Common myeloid progenitor, CD34-positive (primary cell): ENCODE data around the gene ACSL1.

Experiments used
- CTCF ChIA-PET: fragments of 350-600 bp; sonication (Branson Sonifier 250); formaldehyde crosslinking; loops from one replicate; lab custom pipeline; 2021; ENCODE audit warnings: antibody characterized with exemption; lab: Charles Lee
- POLR2A ChIA-PET: fragments of 350-600 bp; sonication (Branson Sonifier 250); formaldehyde crosslinking; loops from one replicate; lab custom pipeline; 2021; ENCODE audit warnings: antibody characterized with exemption; lab: Charles Lee
- DNase-seq, 3 donors: peaks; one replicate each; pipeline versions ENCODE4 v3.0.0 to v3.0.0-alpha.2; 2013
- H3K27ac ChIP-seq, 2 experiments: 1 replicate in 1 of 2; 2 replicates in 1 of 2; pipeline ENCODE4 v1.7.0; 2013; ENCODE audit warnings: inconsistent platforms in 2 of 2, low read length in 2 of 2, mild to moderate bottlenecking in 2 of 2, low read depth in 1 of 2, moderate library complexity in 1 of 2; ENCODE audit not compliant: severe bottlenecking in 2 of 2, insufficient read depth in 1 of 2, poor library complexity in 1 of 2
- H3K27me3 ChIP-seq, 5 experiments: replicated peaks in 2 of 5; 1 replicate in 3 of 5; 2 replicates in 2 of 5; pipeline versions ENCODE4 v1.6.1 to v1.7.0; 2013; ENCODE audit warnings: low read length in 4 of 5, mild to moderate bottlenecking in 2 of 5, moderate library complexity in 2 of 5, inconsistent platforms in 1 of 5; ENCODE audit not compliant: insufficient read depth in 5 of 5, control insufficient read depth in 4 of 5
- H3K36me3 ChIP-seq, 4 experiments: 1 replicate in 2 of 4; 2 replicates in 2 of 4; pipeline versions ENCODE4 v1.6.1 to v1.7.0; 2013; ENCODE audit warnings: low read length in 3 of 4, control low read depth in 1 of 4, mild to moderate bottlenecking in 1 of 4; ENCODE audit not compliant: control insufficient read depth in 4 of 4, insufficient read depth in 4 of 4
- H3K4me1 ChIP-seq, 4 experiments: 1 replicate in 3 of 4; 2 replicates in 1 of 4; pipeline versions ENCODE4 v1.6.1 to v1.7.1; 2013; ENCODE audit warnings: low read length in 3 of 4, mild to moderate bottlenecking in 3 of 4, control low read depth in 1 of 4, inconsistent platforms in 1 of 4, moderate library complexity in 1 of 4; ENCODE audit not compliant: control insufficient read depth in 4 of 4, insufficient read depth in 4 of 4; ENCODE audit errors: control extremely low read depth in 1 of 4
- H3K4me3 ChIP-seq, 7 experiments: 1 replicate in 4 of 7; 2 replicates in 3 of 7; pipeline versions ENCODE4 v1.5.1 to v1.7.0; 2013; ENCODE audit warnings: mild to moderate bottlenecking in 7 of 7, low read length in 6 of 7, moderate library complexity in 6 of 7, inconsistent platforms in 2 of 7, low read depth in 2 of 7, control low read depth in 1 of 7; ENCODE audit not compliant: insufficient read depth in 4 of 7, control insufficient read depth in 1 of 7; ENCODE audit errors: extremely low read depth in 1 of 7
- H3K9me3 ChIP-seq, 5 experiments: 1 replicate in 4 of 5; 2 replicates in 1 of 5; pipeline versions ENCODE4 v1.6.1 to v1.7.1; 2013; ENCODE audit warnings: low read length in 4 of 5, mild to moderate bottlenecking in 2 of 5, inconsistent platforms in 1 of 5, low read depth in 1 of 5, moderate library complexity in 1 of 5; ENCODE audit not compliant: control insufficient read depth in 4 of 5, insufficient read depth in 2 of 5; ENCODE audit errors: control extremely low read depth in 1 of 5
- WGBS: methylation state at CpG from one replicate; pipeline ENCODE4 v1.1.5; 2013; ENCODE audit not compliant: insufficient coverage; 5-methylcytosine and 5-hydroxymethylcytosine counted together

Gene ACSL1

DNA sequence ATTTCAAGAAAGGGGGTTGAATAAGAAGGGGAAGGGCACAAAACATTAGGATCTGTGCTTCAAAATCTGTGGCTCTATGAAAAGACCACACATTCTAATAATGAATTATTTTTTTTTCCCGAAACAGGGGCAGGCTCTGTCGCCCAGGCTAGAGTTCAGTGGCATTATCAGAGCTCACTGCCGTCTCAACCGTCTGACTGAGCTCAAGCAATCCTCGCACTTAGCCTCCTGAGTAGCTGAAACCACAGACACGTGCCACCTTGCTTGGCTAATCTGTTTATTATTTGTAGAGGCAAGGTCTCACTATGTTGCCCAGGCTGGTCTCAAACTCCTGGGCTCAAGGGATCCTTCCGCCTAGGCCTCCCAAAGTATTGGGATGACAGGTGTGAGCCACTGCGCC, 33.4 kb downstream of the ACSL1 start:
- WGBS = 69% methylated on average over 8 of the region's 8 CpGs
- Histone ChIP-seq H3K27ac (peak overlapping the region in 1 of 2 experiments; percentile 17), H3K4me3 (no peak overlapping the region), H3K4me1 (peaks cover 21 to 35% (median 32%) of the 10 kb centered on the region in 4 experiments), H3K36me3 (peaks cover 4 to 20% (median 10%) of the 10 kb centered on the region in 4 experiments), H3K27me3 (no peaks in the 10 kb centered on the region), H3K9me3 (peaks cover 0 to 3% (median 0%) of the 10 kb centered on the region in 5 experiments)
- DNase-seq = peak in 2 of 3 donors; percentile 24 to 41
- ChIA-PET POLR2A (interaction anchor here (0.6 to 1.4 kb wide), 6 partner anchors 9 to 191 kb away, joined by 3 to 10 read pairs (median 4); partner anchors contain the start of gene ACSL1), CTCF (interaction anchor here (1.1 to 2.8 kb wide), 10 partner anchors 9 to 70 kb away, joined by 3 to 18 read pairs (median 6); no protein-coding TSS in a partner anchor)

GRCh38 chr4:184790826-184791225, 34.9 kb downstream of the ACSL1 start:
- no peak overlapping the region for H3K4me3 ChIP-seq
- 0% methylated on average over 1 of the region's 3 CpGs for WGBS
- ChIA-PET CTCF (interaction anchor here (2.8 kb wide), 1 partner anchor 8 kb away, joined by 18 read pairs; no protein-coding TSS in a partner anchor), POLR2A (interaction anchor here (1.4 kb wide), 1 partner anchor 25 kb away, joined by 3 read pairs; no protein-coding TSS in a partner anchor)
- H3K27me3 ChIP-seq = no peaks in the 10 kb centered on the region
- H3K27ac ChIP-seq = no peak overlapping the region
- DNase-seq = peak in 2 of 3 donors; percentile 38 to 54
- peaks cover 21 to 35% (median 32%) of the 10 kb centered on the region in 4 experiments for H3K4me1 ChIP-seq
- peaks cover 9 to 22% (median 13%) of the 10 kb centered on the region in 4 experiments for H3K36me3 ChIP-seq
- no peaks in the 10 kb centered on the region for H3K9me3 ChIP-seq

DNA sequence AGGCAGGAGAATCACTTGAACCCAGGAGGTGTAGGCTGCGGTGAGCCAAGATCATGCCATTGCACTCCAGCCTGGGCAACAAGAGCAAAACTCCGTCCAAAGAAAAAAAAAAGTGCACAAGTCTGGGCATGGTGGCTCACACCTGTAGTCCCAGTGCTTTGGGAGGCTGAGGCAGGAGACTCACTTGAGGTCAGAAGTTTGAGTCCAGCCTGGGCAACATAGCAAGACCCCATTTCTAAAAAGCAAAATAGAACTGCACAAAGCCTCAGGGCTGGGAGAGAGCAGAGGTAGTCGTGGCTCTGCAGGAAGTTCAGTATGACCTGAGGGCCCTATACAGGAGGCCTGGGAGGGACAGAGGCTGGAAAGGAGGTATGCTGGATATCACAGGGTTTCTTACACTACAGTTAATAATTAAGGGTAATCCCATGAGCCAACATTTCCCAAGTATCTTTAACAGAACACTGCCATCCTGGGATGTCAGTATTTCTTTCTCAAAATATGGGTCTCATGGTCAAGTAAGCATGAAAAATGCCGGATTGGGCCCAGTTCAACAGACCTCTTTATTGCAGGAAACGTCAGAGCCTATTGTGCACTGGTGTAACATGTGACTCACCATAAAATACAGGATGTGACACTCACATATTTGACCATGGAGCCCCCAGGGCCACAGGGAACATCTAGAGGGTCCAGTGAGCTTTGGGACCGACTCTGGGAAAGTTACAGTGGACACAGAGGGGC, 37.8 kb downstream of the ACSL1 start:
- Histone ChIP-seq H3K4me1 (peaks cover 17 to 38% (median 33%) of the 10 kb centered on the region in 4 experiments), H3K27ac (no peak overlapping the region), H3K9me3 (no peaks in the 10 kb centered on the region), H3K27me3 (no peaks in the 10 kb centered on the region), H3K36me3 (peaks cover 11 to 26% (median 15%) of the 10 kb centered on the region in 4 experiments), H3K4me3 (no peak overlapping the region)
- DNase-seq = no peak
- ChIA-PET CTCF (no interaction called here), POLR2A (no interaction called here)
- WGBS = 92% methylated on average over 4 of the region's 6 CpGs

DNA sequence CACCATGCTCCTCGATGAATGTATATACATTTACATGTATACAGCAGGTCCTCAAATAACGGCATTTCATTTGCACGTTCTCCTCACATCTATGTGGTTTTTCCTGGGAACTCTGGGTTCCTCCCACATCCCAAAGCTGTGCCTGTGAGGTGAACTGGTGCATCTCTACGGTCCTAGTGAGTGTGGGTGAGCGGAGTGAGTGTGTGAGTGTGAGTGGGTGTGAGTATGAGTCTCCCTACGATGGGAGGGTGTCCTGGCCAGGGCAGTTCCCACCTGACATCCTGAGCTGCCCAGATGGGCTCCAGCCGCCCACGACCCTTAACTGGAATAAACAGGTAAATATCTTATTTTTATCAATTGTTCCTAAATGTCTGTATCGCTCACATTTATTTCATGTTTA, 40.0 kb downstream of the ACSL1 start:
- H3K4me1 ChIP-seq = peaks cover 9 to 23% (median 19%) of the 10 kb centered on the region in 4 experiments
- no peak for DNase-seq
- WGBS = 96% methylated on average over 5 of the region's 9 CpGs
- no peaks in the 10 kb centered on the region for H3K9me3 ChIP-seq
- ChIA-PET CTCF (no interaction called here), POLR2A (interaction anchor here (0.6 to 0.7 kb wide), 2 partner anchors 27 to 166 kb away, joined by 3 read pairs; no protein-coding TSS in a partner anchor)
- peaks cover 11 to 26% (median 15%) of the 10 kb centered on the region in 4 experiments for H3K36me3 ChIP-seq
- H3K27me3 ChIP-seq = no peaks in the 10 kb centered on the region
- H3K4me3 ChIP-seq = no peak overlapping the region
- H3K27ac ChIP-seq = no peak overlapping the region

GRCh38 chr4:184784628-184785257, 41.0 kb downstream of the ACSL1 start:
- Histone ChIP-seq H3K27me3 (no peaks in the 10 kb centered on the region), H3K9me3 (no peaks in the 10 kb centered on the region), H3K4me3 (no peak overlapping the region), H3K36me3 (peaks cover 11 to 32% (median 15%) of the 10 kb centered on the region in 4 experiments), H3K4me1 (peaks cover 0 to 16% (median 15%) of the 10 kb centered on the region in 4 experiments), H3K27ac (no peak overlapping the region)
- CTCF ChIA-PET = interaction anchor here (1.0 kb wide), 1 partner anchor 36 kb away, joined by 3 read pairs; no protein-coding TSS in a partner anchor
- no peak for DNase-seq
- 100% methylated on average over 8 of the region's 8 CpGs for WGBS
- POLR2A ChIA-PET = no interaction called here

GRCh38 chr4:184782731-184783373, 42.9 kb downstream of the ACSL1 start:
- H3K36me3 ChIP-seq = peaks cover 8 to 34% (median 11%) of the 10 kb centered on the region in 4 experiments
- H3K4me1 ChIP-seq = peaks cover 0 to 16% (median 15%) of the 10 kb centered on the region in 4 experiments
- peak overlapping the region in 4 of 7 experiments; percentile 5 to 59 (median 56) for H3K4me3 ChIP-seq
- POLR2A ChIA-PET = interaction anchor here (0.6 to 1.8 kb wide), 4 partner anchors 10 to 157 kb away, joined by 3 to 10 read pairs (median 4); no protein-coding TSS in a partner anchor
- DNase-seq = peak; percentile 30 to 83 (median 80)
- 5% methylated on average over 9 of the region's 17 CpGs for WGBS
- H3K27me3 ChIP-seq = no peaks in the 10 kb centered on the region
- CTCF ChIA-PET = interaction anchor here (0.5 to 3.3 kb wide), 15 partner anchors 9 to 485 kb away, joined by 3 to 18 read pairs (median 3); no protein-coding TSS in a partner anchor
- peaks cover 0 to 4% (median 0%) of the 10 kb centered on the region in 5 experiments for H3K9me3 ChIP-seq
- H3K27ac ChIP-seq = no peak overlapping the region
